ENCODE results near the gene CXCL3. TPM values are rescaled to one million over a fixed set of nuclear protein-coding genes. Genes with fewer than 3 reads are reported as not detected.

Gene CXCL3
- polyA plus RNA-seq, 1 donor (not counting 4 experiments of a cell fraction or from before 2014, with no cell fraction given): 10.8 TPM

GRCh38 chr4:73991742-73992000 lies 46.8 kb downstream of the CXCL3 start:
- dilution Hi-C loops (cut with MboI; ENCODE audit: extremely low pct_ligation_motif_present, low sequenced_read_pairs): no loop called here
- no peak for FAIRE-seq
- Histone ChIP-seq H3K4me1 (ENCODE audit: control insufficient read depth, extremely low read depth, insufficient read depth, low read length) (no peaks in the 10 kb centered on the region), H2AFZ (ENCODE audit: control insufficient read depth, low read length) (no peak overlapping the region), H3K9me1 (ENCODE audit: control insufficient read depth, extremely low read depth, insufficient read depth, low read length) (no peaks in the 10 kb centered on the region), H3K27ac (ENCODE audit: control insufficient read depth, insufficient read depth, low read length) (no peak overlapping the region), H3K79me2 (ENCODE audit: control insufficient read depth, insufficient read depth, low read length) (no peaks in the 10 kb centered on the region), H3K9ac (ENCODE audit: control insufficient read depth, extremely low read depth, insufficient read depth, low read length) (no peak overlapping the region), H3K4me3 (ENCODE audit: control insufficient read depth in 2 of 3, extremely low read depth in 1 of 3, insufficient read depth in 2 of 3, low read depth in 1 of 3, low read length in 3 of 3) (no peak overlapping the region), H3K27me3 (ENCODE audit: control insufficient read depth, extremely low read depth, insufficient read depth, low read length) (no peaks in the 10 kb centered on the region), H4K20me1 (ENCODE audit: control insufficient read depth, extremely low read depth, insufficient read depth, low read length) (no peaks in the 10 kb centered on the region), H3K36me3 (ENCODE audit: control insufficient read depth in 2 of 2, extremely low read depth in 1 of 2, insufficient read depth in 2 of 2, low read length in 2 of 2) (no peaks in the 10 kb centered on the region), H3K4me2 (ENCODE audit: control insufficient read depth, extremely low read depth, insufficient read depth, low read depth, low read length) (no peak overlapping the region), H3K9me3 (ENCODE audit: control insufficient read depth, low read depth, low read length) (no peaks in the 10 kb centered on the region)
- no peak for DNase-seq (ENCODE audit: low read depth, low spot score)
- TF ChIP-seq CTCF (optimal IDR thresholded peaks at IDR 0.05 in 1 of 3, IDR thresholded peaks at IDR 0.05 in 1 of 3, conservative IDR thresholded peaks at IDR 0.05 in 1 of 3; ENCODE audit: extremely low read depth in 1 of 3, insufficient read depth in 2 of 3, low read length in 3 of 3): no peak
- no peak for TF ChIP-seq EZH2 (IDR thresholded peaks at IDR 0.05; ENCODE audit: low read length)

GRCh38 chr4:73990988-73991741 lies 47.3 kb downstream of the CXCL3 start:
- Histone ChIP-seq H3K9me3 (ENCODE audit: control insufficient read depth, low read depth, low read length) (no peaks in the 10 kb centered on the region), H3K27me3 (ENCODE audit: control insufficient read depth, extremely low read depth, insufficient read depth, low read length) (no peaks in the 10 kb centered on the region), H3K4me2 (ENCODE audit: control insufficient read depth, extremely low read depth, insufficient read depth, low read depth, low read length) (no peak overlapping the region), H3K36me3 (ENCODE audit: control insufficient read depth in 2 of 2, extremely low read depth in 1 of 2, insufficient read depth in 2 of 2, low read length in 2 of 2) (no peaks in the 10 kb centered on the region), H4K20me1 (ENCODE audit: control insufficient read depth, extremely low read depth, insufficient read depth, low read length) (no peaks in the 10 kb centered on the region), H3K27ac (ENCODE audit: control insufficient read depth, insufficient read depth, low read length) (no peak overlapping the region), H3K9ac (ENCODE audit: control insufficient read depth, extremely low read depth, insufficient read depth, low read length) (no peak overlapping the region), H3K4me3 (ENCODE audit: control insufficient read depth in 2 of 3, extremely low read depth in 1 of 3, insufficient read depth in 2 of 3, low read depth in 1 of 3, low read length in 3 of 3) (no peak overlapping the region), H3K4me1 (ENCODE audit: control insufficient read depth, extremely low read depth, insufficient read depth, low read length) (no peaks in the 10 kb centered on the region), H2AFZ (ENCODE audit: control insufficient read depth, low read length) (no peak overlapping the region), H3K9me1 (ENCODE audit: control insufficient read depth, extremely low read depth, insufficient read depth, low read length) (no peaks in the 10 kb centered on the region), H3K79me2 (ENCODE audit: control insufficient read depth, insufficient read depth, low read length) (no peaks in the 10 kb centered on the region)
- no peak for DNase-seq (ENCODE audit: low read depth, low spot score)
- FAIRE-seq: no peak
- dilution Hi-C loops (cut with MboI; ENCODE audit: extremely low pct_ligation_motif_present, low sequenced_read_pairs): no loop called here
- no peak for TF ChIP-seq CTCF (optimal IDR thresholded peaks at IDR 0.05 in 1 of 3, IDR thresholded peaks at IDR 0.05 in 1 of 3, conservative IDR thresholded peaks at IDR 0.05 in 1 of 3; ENCODE audit: extremely low read depth in 1 of 3, insufficient read depth in 2 of 3, low read length in 3 of 3)
- TF ChIP-seq EZH2 (IDR thresholded peaks at IDR 0.05; ENCODE audit: low read length): no peak

All from keratinocyte (primary cell).